CD4-positive, alpha-beta T cell treated with Interleukin-21 for 1 hour (primary cell): Measurements from ENCODE around the gene FUT3.
"Not testable (repeated sequence)": the region's sequence is repeated elsewhere in the genome, so short reads cannot be mapped to it uniquely, and the experiment has no call there.

ENCODE experiments used
- DNase-seq: peaks from one replicate; pipeline ENCODE4 v3.0.0-alpha.2; 2020

Gene FUT3

DNA sequence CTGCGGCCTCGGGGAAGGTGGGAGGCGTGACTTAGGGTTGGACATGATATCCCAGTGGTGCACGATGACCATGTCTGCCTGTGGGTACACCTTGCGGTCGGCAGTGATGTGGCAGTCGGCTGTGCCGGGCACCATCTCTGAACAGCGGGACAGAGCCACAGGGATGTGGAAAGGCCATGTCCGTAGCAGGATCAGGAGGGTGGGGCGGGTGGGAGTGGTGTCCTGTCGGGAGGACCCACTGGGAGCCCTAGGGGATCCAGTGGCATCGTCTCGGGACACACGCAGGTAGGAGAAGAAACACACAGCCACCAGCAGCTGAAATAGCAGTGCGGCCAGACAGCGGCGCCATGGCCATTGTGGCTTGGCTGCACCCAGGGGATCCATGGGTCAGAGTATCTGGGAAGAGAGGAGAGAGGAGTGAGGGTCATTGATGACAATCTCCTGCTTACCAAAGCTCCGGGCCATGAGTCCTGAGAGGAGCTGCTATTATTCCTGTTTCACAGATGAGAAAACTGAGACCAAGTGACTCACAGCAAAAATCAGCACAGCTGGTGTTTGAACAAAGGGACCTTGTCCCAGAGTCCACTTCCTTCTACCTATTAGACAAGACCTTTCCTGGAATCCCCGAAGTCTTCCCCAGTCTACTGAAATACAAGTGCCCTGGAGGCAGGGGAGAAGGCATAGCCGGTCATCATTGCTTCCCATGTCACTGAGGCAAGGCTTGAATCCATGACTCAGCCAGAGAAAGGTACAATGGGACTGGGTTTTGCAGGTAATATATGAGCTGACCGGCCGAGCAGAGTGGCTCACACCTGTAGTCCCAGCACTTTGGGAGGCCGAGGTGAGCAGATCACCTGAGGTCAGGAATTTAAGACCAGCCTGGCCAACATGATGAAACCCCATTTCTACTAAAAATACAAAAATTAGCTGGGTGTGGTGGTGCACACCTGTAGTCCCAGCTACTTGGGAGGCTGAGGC is 6.5 kb downstream of the FUT3 start:
- no peak for DNase-seq

DNA sequence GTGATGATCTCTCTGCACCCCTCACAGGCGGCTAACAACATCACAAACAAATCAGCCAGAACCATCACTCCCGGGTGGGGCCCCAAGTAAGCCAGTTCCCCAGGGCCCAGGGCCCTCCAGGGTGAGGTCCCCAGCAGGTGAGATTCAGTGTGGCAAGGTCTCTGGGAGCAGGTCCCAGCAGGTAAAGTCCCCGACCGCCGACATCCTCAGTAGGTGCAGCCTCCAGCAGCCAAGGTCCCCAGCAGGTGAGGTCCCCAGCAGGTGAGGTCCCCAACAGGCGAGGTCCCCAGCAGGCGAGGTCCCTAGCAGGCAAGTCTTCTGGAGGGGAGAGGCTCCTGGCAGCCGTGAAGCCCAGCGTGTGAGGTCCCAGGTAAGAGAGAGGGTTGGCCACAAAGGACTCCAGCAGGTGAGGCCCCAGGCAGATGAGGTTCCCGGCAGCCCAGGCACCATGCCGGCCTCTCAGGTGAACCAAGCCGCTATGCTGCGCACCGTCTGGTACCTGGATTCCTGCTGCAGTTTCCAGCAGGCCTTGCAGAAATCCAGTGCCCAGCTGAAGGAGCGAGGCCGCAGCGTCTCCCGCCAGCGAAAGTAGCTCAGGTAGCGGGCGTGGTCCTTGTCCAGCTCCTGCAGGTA is 7.8 kb downstream of the FUT3 start:
- no peak for DNase-seq

- not testable (repeated sequence) for DNase-seq
These were observed 9.5 kb downstream of the FUT3 start for GRCh38 chr19:5841735-5842111.

DNA sequence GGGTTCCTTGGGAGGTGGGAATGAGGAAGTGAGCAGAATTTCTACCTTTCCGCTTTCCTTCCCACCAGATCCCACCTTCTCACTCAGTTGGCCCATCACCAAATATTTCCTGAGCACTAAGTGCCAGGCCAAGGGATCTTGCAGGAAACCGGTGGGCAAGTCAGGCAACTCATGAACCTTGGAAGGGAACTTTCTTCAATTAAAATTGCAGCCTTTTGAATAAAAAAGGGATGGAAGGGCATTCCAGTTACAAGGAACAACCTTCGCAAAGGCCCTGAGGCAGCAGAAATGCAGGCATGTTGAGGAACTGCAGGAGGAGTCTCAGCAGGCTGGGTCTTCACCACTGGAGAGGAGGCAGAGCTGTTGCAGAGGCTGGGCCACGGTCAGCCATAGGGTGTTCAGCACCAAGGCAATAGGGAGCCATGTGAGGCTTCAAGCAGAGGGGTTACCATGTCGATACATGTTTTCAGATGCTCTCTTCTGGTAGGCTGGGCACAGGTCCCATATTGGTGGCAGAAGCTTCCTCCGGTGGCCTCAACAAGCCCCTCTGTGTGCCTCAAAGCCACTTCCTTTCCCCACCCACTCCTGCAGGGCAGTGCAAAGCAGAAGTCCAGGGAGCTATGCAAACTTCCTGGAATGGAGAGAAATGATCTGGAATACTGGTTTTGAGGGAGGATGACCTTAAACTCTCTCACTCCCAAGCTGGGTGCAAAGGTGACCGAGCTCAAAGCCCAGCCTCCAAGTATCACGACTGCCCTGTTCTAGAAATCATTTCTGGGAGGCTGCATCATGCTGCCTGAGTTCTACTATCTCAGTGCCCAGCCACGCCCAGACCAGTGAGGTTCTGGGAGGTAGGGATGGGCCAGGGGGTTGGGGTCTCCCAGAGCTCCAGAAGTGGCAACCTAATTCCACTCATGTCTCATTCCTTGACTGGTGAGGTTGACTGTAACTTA is 11.9 kb downstream of the FUT3 start, which contains the start of gene FUT6:
Gene FUT6 (minus strand): TSS at position 638 of the 953 bp plus-strand sequence. CDS start 7,135 bp downstream, outside the sequence.
- no peak for DNase-seq

DNA sequence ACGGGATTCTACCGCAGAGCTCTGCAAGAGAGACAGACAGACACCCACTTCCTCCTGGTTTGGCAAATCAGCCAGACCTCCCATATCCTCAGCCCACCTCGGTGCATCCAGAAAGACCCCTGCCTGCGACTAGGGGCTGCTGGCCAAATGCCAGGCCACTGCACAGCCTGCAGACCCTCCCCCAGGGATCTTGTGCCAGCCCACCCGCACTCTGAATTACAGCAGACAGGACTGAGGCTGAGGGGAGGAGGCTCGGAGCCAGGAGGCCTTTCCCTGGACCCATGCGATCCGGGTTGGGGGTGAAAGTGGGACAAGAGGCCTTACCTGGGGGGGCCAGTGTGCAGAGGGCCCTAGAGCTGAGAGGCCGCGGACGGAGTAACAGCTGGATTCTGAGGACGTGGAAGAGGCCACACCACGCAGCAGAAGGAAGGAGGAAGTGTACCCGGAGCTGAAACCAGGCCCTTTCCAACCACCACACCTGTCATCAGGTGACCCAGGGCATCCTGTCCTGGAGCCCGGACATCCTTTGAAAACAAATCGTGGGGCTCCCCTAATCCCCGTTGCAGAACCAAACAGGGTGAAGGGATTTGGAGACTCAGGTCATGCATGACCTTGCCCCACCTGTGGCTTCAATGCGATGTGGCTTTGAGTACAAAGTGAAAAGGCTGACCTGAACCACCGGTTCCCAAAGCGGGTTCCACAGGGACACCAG is 12.7 kb downstream of the FUT3 start:
- DNase-seq = no peak

DNA sequence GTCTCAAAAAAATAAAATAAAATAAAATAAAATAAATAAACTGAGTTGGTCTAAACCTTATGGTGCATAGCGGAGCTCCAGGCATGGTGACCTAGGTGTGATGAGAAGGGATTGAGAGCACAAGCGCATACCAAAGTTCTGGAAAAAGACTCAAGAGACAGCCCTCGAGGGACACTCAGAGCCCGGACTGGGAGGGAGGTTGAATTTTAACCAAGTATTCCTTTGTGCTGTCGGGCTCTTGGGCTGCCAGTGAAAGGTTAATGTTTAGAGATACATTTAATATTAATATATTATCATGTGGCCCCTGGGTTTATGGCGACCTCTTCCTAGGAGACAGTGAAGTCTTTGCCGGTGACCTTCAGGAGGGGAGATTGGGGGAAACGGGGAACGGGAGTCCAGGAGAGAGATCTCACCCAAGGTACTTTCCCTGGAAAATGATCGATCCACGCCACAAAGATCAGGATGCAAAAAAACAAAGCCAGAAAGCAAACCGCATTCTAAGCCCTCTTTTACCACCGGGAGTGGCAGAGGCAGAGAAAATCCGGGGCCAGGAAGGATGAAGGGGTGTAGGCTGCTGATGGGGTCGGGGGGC is 13.4 kb downstream of the FUT3 start:
- no peak for DNase-seq

DNA sequence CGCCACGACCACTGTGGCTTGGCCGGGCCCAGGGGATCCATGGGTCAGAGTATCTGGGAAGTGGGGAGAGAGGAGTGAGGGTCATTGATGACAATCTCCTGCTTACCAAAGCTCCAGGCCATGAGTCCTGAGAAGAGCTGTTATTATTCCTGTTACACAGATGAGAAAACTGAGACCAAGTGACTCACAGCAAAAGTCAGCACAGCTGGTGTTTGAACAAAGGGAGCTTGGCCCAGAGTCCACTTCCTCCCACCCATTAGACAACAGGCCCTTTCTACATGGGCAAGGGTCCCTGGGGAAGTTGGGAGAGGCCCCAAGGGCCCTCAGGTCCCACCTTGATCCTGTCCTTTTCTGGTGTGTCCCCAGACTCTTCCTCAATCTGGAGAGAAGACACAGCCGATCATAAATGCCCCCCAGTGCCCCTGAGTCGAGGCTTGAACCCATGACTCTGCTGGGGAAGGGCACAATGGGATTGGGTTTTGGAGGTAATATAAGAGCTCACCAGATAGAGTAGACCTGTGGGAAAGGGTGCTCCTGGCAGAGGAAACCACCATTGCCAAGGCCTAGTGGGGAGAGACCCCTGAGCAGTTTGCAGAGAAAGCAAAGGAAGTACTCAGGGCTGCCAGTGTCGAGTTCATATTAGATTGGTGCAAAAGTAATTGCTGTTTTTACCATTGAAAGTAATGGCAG is 18.6 kb downstream of the FUT3 start:
- no peak for DNase-seq

DNA sequence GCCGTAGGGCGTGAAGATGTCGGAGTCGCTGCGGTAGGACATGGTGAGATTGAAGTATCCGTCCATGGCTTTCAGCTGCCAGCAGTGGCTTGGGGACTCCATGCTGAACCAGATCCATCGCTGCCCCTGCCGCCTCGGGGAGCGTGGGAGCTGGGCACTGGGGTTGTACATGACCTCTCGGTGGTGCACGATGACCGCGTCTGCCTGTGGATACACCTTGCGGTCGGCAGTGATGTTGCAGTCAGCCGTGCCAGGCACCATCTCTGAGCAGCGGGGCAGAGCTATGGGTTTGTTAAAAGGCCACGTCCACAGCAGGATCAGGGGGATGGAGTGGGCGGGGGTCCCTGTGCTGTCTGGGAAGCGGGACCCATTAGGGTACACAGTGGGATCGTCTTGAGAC is 19.2 kb downstream of the FUT3 start:
- DNase-seq = no peak

DNA sequence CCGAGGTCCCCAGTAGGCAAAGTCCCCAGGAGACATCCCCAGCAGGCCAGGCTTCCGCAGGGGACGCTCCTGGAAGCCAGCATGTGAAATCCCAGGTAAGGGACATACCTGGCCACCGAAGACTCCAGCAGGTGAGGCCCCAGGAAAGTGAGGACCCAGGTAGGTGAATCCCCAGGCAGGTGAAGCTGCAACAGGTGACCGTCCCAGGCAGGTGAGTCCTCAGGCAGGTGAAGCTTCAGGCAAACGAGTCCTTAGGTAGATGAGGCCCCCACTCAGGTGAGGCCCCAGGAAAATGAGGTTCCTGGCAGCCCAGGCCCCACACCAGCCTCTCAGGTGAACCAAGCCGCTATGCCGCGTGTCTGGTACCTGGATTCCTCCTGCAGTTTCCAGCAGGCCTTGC is 20.1 kb downstream of the FUT3 start:
- no peak for DNase-seq

DNA sequence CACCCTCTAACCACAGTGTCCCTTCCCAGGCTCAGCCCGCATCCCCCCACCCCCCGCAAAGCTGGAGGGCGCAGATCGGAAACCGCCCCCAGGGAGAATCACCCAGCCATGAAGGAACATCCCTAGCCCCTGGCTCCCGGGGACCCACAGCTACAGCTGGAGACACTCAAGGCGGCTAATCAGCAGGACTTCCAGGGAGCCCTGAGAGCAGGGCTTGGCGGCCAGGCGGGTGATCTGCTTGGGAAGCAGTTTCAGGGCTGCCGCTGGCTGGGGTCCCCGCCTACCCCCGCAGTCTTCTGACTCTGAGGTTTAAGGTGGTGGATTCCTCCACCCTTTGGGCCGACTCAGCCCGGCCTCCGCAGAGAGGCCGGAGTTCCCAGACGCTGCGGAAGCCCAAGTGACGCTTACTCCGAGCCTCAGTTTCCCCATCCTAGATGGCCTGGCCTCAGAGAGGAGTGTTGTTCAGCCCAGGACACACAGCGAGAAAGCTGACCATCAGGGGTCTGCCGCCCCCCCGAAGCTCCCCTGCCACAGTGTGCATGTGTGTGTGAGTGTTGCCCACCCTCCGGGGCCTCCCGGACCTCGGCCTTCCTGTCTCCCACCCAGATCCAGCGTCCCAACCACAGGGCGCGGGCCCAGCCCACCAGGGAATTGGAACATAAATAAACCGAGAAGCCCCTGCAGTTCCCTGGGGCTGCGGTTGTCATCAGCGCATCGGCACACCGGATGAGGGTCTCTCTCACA is 21.5 kb downstream of the FUT3 start:
- DNase-seq = no peak

- peak; percentile 12 for DNase-seq
These were observed 22.3 kb downstream of the FUT3 start for GRCh38 chr19:5828661-5829566.

DNA sequence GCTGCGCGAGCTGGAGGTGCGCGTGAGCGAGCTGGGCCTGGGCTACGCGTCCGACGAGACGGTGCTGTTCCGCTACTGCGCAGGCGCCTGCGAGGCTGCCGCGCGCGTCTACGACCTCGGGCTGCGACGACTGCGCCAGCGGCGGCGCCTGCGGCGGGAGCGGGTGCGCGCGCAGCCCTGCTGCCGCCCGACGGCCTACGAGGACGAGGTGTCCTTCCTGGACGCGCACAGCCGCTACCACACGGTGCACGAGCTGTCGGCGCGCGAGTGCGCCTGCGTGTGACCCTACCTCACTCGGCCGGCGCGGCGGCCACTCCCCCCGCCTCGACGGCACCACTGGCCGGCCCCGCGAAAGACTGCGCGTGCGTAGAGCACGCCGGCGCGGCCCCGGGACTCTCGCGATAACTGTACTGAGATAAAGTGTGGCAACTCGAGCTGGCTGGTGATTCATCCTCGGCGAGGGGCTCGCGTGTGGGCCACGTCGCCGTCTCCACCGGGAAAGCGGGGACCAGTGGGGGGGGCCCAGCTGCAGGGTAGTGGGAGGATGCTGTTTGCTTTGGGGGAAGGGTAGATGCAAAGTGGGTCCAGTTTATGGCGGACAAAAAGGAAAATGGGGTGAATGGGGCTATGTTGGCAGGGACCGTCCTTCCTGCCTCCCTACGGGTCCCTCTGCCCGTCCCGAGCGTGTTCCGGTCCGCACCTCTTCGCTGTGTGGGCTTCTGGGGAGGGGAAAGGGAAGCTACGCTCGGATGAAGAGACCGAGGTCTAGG is 23.2 kb downstream of the FUT3 start:
- peak; percentile 94 for DNase-seq

GRCh38 chr19:5827342-5827890 is 23.8 kb downstream of the FUT3 start:
- no peak for DNase-seq

GRCh38 chr19:5826531-5827341 is 24.5 kb downstream of the FUT3 start:
- DNase-seq = peak; percentile 30

GRCh38 chr19:5825178-5825577 is 26.1 kb downstream of the FUT3 start:
- DNase-seq = no peak

DNA sequence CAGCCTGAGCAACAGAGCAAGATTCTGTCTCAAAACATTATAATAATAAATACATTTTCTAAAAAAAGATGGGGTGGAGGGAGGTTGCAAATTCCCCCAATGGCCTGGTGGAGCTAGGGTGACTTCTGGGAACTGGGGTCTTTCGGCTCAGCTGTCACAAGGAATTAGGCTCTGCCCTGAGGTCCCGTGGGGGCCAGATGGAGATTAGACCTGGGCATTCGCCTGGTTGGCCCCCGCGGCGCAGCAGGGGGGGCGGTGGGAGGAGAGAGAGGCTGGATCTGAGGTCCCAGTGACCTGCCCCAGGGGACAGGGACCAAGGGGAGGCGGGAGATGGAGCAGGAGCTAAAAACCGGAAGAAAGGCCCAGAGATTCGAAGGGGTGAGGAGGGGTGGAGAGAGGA is 26.5 kb downstream of the FUT3 start:
- DNase-seq = no peak

DNA sequence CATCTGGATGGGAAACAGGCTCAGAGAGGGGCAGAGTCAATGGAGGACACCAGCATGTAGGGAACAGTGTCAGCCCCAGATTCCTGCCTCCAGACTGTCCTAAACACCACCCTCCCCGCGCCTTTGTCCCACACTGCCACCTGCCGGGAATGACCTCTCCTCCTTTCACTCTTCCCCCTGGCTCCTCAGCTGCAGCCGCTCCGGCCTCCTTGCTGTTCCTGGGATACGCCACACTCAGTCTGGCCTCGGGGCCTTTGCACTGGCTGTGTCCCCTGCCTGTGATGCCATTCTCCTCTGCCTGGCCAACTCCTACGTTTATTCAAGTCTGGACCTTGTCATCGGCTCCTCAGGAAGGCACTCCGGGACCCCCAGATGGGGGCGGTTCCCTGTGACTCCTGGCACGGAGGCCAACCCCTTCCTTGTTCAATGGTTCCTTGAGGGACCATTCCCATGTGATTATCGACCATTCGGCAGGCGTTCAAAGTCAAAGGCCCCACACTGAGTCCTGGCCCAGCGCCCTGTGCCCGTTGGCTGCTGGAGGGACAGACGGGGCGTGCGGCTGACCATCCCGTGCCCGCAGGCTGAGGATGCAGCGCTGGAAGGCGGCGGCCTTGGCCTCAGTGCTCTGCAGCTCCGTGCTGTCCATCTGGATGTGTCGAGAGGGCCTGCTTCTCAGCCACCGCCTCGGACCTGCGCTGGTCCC is 27.5 kb downstream of the FUT3 start:
- no peak for DNase-seq
